ENCODE data around the gene FAM177A1.
A peak's percentile ranks its signal among the peaks of the same experiment; 100 is the strongest.
"Not testable (repeated sequence)": the region's sequence is repeated elsewhere in the genome, so short reads cannot be mapped to it uniquely, and the experiment has no call there.

FAM177A1 gene

DNA sequence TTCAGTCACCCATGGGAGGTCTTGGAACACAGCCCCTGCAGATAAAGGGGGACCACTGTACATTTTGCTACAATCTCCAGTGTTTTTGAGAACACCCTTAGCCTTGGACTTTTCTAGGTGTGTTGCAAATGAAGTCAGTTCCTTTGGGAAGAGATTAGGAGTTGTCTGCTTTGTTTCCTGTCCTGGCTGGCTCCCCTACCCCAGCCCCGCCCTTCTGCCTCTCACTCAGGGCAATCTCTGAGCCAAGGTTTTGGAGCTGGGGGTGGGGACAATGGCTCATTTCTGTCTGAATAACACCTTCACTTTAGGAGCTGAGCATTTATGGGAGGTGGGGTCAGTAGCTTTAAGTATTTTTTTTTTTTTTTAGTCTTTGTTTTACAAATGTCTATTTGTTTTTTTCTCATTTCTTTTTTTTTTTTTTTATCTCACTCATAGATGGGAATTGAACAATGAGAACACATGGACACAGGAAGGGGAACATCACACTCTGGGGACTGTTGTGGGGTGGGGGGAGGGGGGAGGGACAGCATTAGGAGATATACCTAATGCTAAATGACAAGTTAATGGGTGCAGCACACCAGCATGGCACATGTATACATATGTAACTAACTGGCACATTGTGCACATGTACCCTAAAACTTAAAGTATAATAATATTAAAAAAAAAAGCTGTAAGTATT is 15.2 kb downstream of the FAM177A1 start:
- DNase-seq (ENCODE audit: low read depth): not testable (repeated sequence)

DNA sequence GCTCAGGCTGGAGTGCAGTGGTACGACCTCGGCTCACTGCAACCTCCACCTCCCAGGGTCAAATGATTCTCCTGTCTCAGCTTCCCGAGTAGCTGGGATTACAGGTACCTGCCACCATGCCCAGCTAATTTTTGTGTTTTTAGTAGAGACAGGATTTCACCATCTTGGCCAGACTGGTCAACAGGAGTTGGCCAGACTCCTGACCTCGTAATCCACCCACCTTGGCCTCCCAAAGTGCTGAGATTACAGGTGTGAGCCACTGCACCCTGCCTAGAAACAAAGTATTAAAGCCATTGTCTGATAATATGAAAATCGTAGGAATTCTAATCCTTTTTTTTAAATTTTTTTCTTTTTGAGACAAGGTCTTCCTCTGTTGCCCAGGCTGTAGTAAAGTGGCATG is 19.7 kb downstream of the FAM177A1 start:
- not testable (repeated sequence) for DNase-seq (ENCODE audit: low read depth)

GRCh38 chr14:35068238-35069012 is 22.4 kb downstream of the FAM177A1 start:
- no peak for DNase-seq (ENCODE audit: low read depth)

- DNase-seq (ENCODE audit: low read depth): no peak
Observed at GRCh38 chr14:35072226-35072625, 26.2 kb downstream of the FAM177A1 start.

GRCh38 chr14:35073486-35073885 is 27.4 kb downstream of the FAM177A1 start:
- no peak for DNase-seq (ENCODE audit: low read depth)

GRCh38 chr14:35078082-35078481 is 32.0 kb downstream of the FAM177A1 start:
- DNase-seq (ENCODE audit: low read depth): no peak

GRCh38 chr14:35079742-35080141 is 33.7 kb downstream of the FAM177A1 start:
- DNase-seq (ENCODE audit: low read depth): no peak

DNA sequence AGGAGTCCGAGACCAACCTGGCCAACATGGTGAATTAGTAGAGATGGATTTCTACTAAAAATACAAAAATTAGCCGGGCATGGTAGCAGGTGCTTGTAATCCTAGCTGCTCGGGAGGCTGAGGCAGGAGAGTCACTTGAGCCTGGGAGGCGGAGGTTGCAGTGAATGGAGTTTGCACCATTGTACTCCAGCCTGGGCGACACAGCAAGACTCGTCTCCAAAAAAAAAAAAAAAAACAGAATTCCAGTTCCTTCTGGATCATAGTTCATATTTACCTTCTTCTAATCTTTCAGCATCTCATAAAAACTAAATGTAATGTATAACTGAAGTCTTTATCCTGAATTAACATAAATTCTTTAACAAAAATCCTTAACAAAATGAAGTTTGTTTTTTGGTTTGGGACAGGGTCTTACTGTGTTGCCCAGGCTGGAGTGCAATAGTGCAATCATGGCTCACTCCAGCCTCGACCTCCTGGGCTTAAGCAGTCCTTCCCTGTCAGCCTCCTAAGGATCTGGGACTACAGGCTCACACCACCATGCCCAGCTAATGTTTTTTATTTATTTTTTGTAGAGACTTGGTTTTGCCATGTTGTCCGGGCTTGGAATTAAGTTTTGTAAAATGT is 37.6 kb downstream of the FAM177A1 start:
- no peak for DNase-seq (ENCODE audit: low read depth)

DNA sequence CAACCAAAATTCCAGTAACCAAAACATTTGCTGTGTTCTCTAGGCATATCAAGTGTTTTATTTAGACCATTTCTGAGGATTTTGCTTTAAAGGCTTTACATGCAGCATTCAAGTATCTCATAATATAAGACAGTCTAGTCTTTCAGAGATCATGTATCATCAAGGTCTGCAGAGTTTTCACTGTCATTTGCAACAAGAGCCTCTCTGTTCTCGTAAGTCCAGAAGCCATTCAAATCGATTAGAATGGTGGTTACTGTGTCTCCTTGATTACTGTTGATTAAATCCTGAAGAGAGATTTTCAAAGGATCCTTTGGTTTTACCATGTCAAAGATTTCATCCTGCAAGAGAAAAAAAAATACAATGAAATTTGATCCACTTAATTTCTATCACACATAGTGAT is 39.4 kb downstream of the FAM177A1 start:
- no peak for DNase-seq (ENCODE audit: low read depth)

GRCh38 chr14:35088514-35088913 is 42.4 kb downstream of the FAM177A1 start:
- DNase-seq (ENCODE audit: low read depth): no peak

DNA sequence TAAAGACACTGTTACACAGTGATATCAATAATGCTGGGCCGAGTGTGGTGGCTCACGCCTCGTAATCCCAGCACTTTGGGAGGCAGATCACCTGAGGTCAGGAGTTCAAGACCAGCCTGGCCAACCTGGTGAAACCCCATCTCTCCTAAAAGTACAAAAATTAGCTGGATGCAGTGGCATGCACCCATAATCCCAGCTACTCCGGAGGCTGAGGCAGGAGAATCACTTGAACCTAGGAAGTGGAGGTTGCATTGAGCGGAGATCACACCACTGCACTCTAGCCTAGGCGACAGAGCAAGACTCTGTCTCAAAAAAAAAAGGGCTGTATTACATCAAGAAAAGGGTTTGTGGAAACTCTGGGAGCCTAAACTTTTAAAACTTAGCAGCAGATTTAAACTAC is 48.6 kb downstream of the FAM177A1 start:
- DNase-seq (ENCODE audit: low read depth): not testable (repeated sequence)

- no peak for DNase-seq (ENCODE audit: low read depth)
Observed at GRCh38 chr14:35107866-35108265, 61.8 kb downstream of the FAM177A1 start.

DNA sequence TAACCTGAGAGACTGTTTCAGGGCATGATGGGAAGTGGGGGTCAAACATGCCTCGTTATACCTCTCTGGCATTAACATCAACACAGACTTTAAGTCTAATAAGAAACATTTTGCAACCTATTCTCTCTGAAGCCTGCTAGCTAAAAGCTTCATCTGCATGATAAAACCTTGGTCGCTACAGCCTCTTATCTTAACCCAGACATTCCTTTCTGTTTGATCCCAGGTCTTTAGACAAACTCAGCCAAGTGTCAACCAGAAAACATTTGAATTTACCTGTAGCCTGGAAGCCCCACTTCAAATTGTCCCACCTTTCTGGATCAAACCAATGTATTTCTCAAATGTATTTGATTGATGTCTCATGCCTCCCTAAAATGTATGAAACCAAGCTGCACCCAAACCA is 66.6 kb downstream of the FAM177A1 start:
- DNase-seq (ENCODE audit: low read depth): no peak

DNA sequence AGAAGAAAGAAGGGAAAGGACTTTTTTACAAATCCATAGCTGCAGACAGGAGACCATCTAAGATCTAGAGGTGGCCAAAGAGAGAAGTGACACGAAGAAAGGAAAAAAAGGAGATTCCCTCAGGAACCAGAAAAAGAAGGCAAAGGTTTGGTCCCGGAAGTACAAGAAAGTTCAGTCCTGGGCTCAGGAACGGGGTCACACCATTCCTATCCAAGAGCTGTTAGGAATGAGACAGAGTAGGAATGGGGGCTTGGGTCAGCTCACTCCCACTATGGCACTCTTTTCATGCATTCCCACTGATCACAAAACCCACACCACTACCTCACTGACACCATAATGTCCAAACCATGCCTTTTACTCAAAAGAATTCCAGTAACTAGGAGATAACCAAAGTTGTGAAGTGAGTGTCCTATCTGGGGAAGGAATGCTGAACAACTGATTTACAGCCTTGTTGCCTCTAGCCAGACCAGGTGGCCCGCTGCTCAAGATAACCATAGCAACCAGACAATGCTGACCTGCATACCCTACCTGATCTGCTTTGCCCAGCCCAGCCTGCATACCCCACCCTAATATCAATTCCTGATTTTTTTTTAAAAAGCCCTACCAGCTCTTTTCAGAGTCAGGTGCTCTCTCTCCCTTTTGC is 67.4 kb downstream of the FAM177A1 start:
- DNase-seq (ENCODE audit: low read depth): no peak

DNA sequence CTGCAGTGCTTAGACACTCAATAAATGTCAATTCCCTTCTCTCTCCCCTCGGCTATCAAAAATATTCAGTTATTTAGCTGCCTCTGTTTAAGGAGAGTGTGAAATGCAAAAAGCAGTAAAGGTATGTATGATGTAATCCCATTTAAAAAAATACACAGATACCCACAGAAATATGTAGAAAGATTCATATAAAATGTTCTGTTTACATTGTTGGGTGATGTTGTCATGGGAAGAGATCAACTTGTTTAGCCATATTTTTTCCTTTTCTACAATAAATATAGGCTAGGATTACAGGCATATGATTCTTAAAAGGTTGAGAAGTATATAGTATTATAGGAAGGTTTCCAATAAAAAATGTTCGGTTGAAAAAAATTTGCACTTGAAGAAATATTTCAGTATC is 68.0 kb downstream of the FAM177A1 start:
- DNase-seq (ENCODE audit: low read depth): no peak

- no peak for DNase-seq (ENCODE audit: low read depth)
Observed at GRCh38 chr14:35116242-35116641, 70.2 kb downstream of the FAM177A1 start.

DNA sequence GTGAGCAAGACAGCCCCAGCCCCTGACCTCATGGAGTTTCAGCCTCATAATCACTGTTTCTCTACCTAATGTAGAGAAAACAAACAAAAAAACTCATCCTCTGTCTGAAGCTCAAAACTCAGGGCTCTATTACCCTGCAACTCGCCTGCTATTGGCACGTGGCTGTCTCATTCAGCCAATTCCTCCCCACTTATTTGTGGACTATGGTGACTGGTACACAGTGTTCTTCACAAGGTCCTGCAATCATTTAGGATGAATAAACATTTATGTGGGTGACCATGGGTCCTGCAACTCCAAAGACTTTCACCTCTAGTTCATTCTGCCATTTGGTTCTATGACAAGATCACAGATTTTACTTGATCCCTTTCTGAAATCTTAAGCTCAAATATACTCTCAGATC is 71.0 kb downstream of the FAM177A1 start:
- no peak for DNase-seq (ENCODE audit: low read depth)

- no peak for DNase-seq (ENCODE audit: low read depth)
Observed at GRCh38 chr14:35121026-35121886, 75.2 kb downstream of the FAM177A1 start.

- peak; percentile 74 for DNase-seq (ENCODE audit: low read depth)
Observed at GRCh38 chr14:35121887-35122695, 76.0 kb downstream of the FAM177A1 start, which contains the start of the genes PPP2R3C and PRORP. Gene PPP2R3C (minus strand): TSS chr14:35121990. CDS start chr14:35121959, 31 bp downstream. Gene PRORP (plus strand): TSS chr14:35122552. CDS start chr14:35123246, 694 bp downstream.

GRCh38 chr14:35122696-35123387 is 76.8 kb downstream of the FAM177A1 start:
- DNase-seq (ENCODE audit: low read depth): no peak

All from stimulated activated CD8-positive, alpha-beta memory T cell treated with anti-CD3 and anti-CD28 coated beads, Interleukin-12 subunit alpha, Interleukin-12 subunit beta, amount 100 ng/mL, for 4 hours (primary cell).